ENCODE results near the gene SEMG2. TPM values are rescaled to one million over a fixed set of nuclear protein-coding genes. Genes with fewer than 3 reads are reported as not detected.

Gene SEMG2
- total and polyA plus RNA-seq, 8 donors: not detected

GRCh38 chr20:45235995-45236394 is 14.8 kb downstream of the SEMG2 start:
- DNase-seq: no peak
- Histone ChIP-seq H3K4me1 (no peaks in the 10 kb centered on the region), H3K27ac (no peak overlapping the region), H3K36me3 (no peaks in the 10 kb centered on the region), H3K27me3 (peaks cover 0 to 21% (median 0%) of the 10 kb centered on the region in 3 donors), H3K9me3 (peaks cover 5 to 18% (median 17%) of the 10 kb centered on the region in 4 donors), H3K4me3 (no peak overlapping the region)
- intact Hi-C loops (cut with DNase I; ENCODE audit: low total_unique reads): no loop called here
- no peak for TF ChIP-seq EP300 (IDR thresholded peaks at IDR 0.05)
- no peak for TF ChIP-seq POLR2AphosphoS5 (IDR thresholded peaks at IDR 0.05)
- peak in 1 of 7 experiments; percentile 26 for TF ChIP-seq CTCF (IDR thresholded peaks at IDR 0.05)
- TF ChIP-seq POLR2A (IDR thresholded peaks at IDR 0.05): no peak
- WGBS, 5 donors: 57 to 67% (median 65%) methylated on average over 4 of the region's 4 CpGs

- H3K9me3 ChIP-seq: peaks cover 5 to 18% (median 17%) of the 10 kb centered on the region in 4 donors
- no peaks in the 10 kb centered on the region for H3K36me3 ChIP-seq
- TF ChIP-seq POLR2AphosphoS5 (IDR thresholded peaks at IDR 0.05) (no peak), EP300 (IDR thresholded peaks at IDR 0.05) (no peak), CTCF (IDR thresholded peaks at IDR 0.05) (no peak), POLR2A (IDR thresholded peaks at IDR 0.05) (no peak)
- peaks cover 0 to 6% (median 0%) of the 10 kb centered on the region in 4 donors for H3K4me1 ChIP-seq
- H3K27me3 ChIP-seq: peaks cover 0 to 30% (median 0%) of the 10 kb centered on the region in 3 donors
- intact Hi-C loops (cut with DNase I; ENCODE audit: low total_unique reads): no loop called here
- H3K27ac ChIP-seq: no peak overlapping the region
- 73 to 88% (median 78%) methylated on average over 2 of the region's 2 CpGs for WGBS, 5 donors
- H3K4me3 ChIP-seq: no peak overlapping the region
- DNase-seq: no peak
These were observed 17.0 kb downstream of the SEMG2 start for GRCh38 chr20:45238139-45238538.

- Histone ChIP-seq H3K27me3 (peaks cover 0 to 32% (median 0%) of the 10 kb centered on the region in 3 donors), H3K4me3 (no peak overlapping the region), H3K27ac (no peak overlapping the region), H3K36me3 (no peaks in the 10 kb centered on the region), H3K9me3 (no peaks in the 10 kb centered on the region), H3K4me1 (peaks cover 0 to 6% (median 0%) of the 10 kb centered on the region in 4 donors)
- WGBS, 5 donors: 36 to 53% (median 47%) methylated on average over 6 of the region's 6 CpGs
- intact Hi-C loops (cut with DNase I; ENCODE audit: low total_unique reads): no loop called here
- TF ChIP-seq POLR2A (IDR thresholded peaks at IDR 0.05): no peak
- no peak for TF ChIP-seq CTCF (IDR thresholded peaks at IDR 0.05)
- TF ChIP-seq EP300 (IDR thresholded peaks at IDR 0.05): no peak
- TF ChIP-seq POLR2AphosphoS5 (IDR thresholded peaks at IDR 0.05): no peak
- no peak for DNase-seq
These were observed 24.9 kb downstream of the SEMG2 start for GRCh38 chr20:45246109-45246508.

GRCh38 chr20:45247865-45248264 is 26.7 kb downstream of the SEMG2 start:
- intact Hi-C loops (cut with DNase I; ENCODE audit: low total_unique reads): no loop called here

GRCh38 chr20:45248609-45249008 is 27.4 kb downstream of the SEMG2 start:
- H3K27me3 ChIP-seq: peaks cover 0 to 24% (median 0%) of the 10 kb centered on the region in 3 donors
- H3K4me3 ChIP-seq: no peak overlapping the region
- no peak overlapping the region for H3K27ac ChIP-seq
- peaks cover 0 to 11% (median 4%) of the 10 kb centered on the region in 4 donors for H3K4me1 ChIP-seq
- H3K36me3 ChIP-seq: no peaks in the 10 kb centered on the region
- intact Hi-C loops (cut with DNase I; ENCODE audit: low total_unique reads): no loop called here
- H3K9me3 ChIP-seq: no peaks in the 10 kb centered on the region
- TF ChIP-seq POLR2A (IDR thresholded peaks at IDR 0.05): no peak
- no peak for TF ChIP-seq POLR2AphosphoS5 (IDR thresholded peaks at IDR 0.05)
- no peak for TF ChIP-seq EP300 (IDR thresholded peaks at IDR 0.05)
- no peak for DNase-seq

More at GRCh38 chr20:45247865-45248264, 26.7 kb downstream of the SEMG2 start:
- no peak for TF ChIP-seq POLR2A (IDR thresholded peaks at IDR 0.05)
- H3K27ac ChIP-seq: no peak overlapping the region
- no peaks in the 10 kb centered on the region for H3K36me3 ChIP-seq
- no peak overlapping the region for H3K4me3 ChIP-seq
- 26 to 71% (median 56%) methylated on average over 1 of the region's 1 CpG for WGBS, 5 donors
- no peaks in the 10 kb centered on the region for H3K9me3 ChIP-seq
- peaks cover 0 to 24% (median 0%) of the 10 kb centered on the region in 3 donors for H3K27me3 ChIP-seq
- H3K4me1 ChIP-seq: peaks cover 0 to 5% (median under 1%) of the 10 kb centered on the region in 4 donors
- DNase-seq: no peak
